GM21360 (cell line): ENCODE results near the gene SDF2L1.
"Not testable (repeated sequence)": the region's sequence is repeated elsewhere in the genome, so short reads cannot be mapped to it uniquely, and the experiment has no call there.

ENCODE experiments used
- ATAC-seq: cut with Tn5 transposase; IDR thresholded peaks from one replicate; pipeline ENCODE4 v1.9.1; 2021; ENCODE audit warnings: mild to moderate bottlenecking, moderate library complexity; ENCODE audit not compliant: unreplicated experiment

Gene SDF2L1

DNA sequence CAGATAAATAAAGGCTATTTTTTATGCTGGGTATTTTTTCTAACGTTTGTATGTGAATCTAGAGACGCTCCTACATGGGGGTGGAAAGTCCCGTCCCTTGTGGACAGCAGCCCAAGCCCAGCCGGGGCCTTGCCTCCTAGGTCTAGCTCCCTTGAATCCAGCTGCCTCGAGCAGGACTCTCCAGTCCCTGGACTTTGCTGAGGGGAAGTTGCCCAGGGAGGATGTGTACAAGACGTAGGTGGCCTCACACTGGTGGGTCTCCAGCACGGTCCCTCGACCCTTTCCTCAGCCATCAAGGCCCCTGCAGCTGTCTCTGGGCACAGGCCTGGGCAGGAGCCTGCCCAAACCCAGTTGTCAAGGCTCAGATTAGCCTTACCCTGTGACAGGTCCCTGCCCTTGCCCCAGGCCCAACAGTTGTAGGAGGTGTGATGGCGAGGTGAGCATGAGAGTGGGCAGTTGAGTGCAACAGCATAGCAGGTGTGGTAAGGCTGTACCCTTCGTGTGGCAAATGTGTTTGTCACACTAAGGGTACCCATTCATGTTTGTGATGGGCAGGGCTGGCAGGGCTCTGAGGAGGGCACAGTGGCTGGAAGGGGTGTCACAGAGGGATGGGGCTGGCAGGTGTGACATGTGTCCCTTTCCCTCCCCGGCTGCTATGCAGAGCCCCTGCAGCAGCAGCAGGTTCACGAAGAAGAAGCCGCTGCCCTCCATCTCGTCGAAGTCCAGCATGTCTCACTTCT, 6.2 kb upstream of the SDF2L1 start:
- ATAC-seq: no peak

DNA sequence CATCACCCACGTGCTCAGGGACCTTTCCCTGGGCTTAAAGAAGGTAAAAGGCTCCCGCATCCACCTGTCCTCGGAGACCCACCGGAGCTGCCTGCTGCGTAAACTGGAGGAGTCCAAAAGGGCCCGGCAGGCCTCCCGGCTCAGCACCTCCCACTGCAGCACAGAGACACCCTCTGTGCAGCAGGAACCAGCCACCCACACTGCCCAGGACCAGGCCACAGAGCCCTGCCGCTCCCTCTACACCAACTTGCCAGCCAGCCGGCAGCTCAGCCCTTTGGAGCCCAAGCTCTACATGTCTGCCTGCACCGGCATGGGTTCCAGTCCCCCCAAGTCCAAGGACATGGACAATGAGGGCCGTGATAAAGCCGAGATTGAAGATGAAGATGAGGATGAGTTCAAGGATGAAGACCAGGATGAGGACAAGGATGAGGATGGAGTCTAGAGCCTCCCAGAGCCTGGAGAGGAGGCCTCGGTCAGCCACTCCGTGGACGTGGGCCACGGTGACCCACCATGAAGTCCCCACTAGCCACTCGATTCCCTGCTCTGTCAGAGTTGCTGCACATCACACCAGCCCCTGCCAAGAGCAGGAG, 5.4 kb upstream of the SDF2L1 start:
- no peak for ATAC-seq

DNA sequence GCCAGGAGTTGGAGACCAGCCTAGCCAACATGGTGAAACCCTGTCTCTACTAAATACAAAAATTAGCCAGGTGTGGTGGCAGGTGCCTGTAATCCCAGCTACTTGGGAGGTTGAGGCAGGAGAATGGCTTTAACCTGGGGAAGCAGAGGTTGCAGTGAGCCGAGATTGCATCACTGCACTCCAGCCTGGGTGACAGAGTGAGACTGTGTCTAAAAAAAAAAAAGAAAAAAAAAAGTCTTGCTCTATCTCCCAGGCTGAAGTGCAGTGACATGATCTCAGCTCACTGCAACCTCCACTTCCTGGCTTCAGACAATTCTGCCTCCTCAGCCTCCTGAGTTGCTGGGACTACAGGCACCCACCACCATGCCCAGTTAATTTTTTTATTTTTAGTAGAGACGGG, 4.7 kb upstream of the SDF2L1 start:
- not testable (repeated sequence) for ATAC-seq

DNA sequence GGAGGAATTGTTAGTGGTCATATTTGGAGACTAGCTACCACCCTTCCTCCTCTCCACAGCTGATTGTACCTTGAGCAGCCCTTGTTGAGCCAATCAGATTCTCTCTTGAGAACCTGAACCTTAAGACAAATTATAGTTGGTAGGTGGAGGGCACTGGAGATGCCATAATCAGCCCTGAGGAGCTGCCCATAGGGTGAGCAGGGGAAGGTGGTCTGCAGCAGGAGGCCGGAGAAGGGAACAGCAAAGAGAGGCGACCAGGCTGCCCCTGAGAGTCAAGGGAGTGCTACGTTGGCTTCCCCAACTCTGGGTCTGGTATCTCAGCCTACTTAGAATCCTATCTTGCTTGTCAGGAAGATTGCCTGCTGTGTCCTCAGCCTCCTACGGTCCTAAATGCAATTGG, 2.7 kb upstream of the SDF2L1 start:
- no peak for ATAC-seq

DNA sequence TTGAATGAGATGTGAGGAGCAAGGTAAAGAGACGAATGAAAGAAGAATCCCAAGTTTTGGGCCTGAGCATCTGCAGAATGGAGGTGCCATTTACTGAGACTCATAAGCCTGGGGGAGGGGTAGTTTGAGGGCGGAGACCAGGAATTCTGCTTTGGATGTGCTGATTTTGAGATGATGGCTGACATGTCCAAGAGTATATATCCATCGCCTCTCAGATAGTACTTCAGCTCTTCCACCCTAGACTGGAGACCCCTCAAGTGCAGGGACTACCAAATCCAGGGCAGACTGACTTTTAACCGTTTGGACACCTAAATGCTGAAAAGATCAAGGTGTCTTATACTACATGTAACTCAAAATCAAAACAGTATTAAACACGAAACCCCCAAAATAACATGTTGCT, 1.3 kb upstream of the SDF2L1 start:
- no peak for ATAC-seq

DNA sequence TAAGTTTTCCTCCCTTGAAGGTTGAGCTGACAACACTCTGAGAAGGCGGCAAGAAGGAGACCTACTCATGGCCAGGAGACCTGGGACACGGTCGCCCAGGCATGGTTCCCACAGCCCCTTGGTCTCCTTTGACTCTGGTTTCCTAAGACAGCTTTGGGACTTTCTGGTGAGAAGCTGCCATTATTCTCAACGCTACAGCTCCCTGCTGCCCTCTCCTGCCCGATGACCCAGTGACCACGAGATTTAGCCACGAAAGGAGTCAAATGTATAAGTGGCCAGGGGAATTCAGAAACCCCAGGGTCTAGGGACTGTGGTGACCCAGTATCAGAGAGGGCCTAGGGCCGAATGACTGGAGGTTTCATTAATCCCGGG, 699 bp upstream of the SDF2L1 start:
- ATAC-seq: no peak

DNA sequence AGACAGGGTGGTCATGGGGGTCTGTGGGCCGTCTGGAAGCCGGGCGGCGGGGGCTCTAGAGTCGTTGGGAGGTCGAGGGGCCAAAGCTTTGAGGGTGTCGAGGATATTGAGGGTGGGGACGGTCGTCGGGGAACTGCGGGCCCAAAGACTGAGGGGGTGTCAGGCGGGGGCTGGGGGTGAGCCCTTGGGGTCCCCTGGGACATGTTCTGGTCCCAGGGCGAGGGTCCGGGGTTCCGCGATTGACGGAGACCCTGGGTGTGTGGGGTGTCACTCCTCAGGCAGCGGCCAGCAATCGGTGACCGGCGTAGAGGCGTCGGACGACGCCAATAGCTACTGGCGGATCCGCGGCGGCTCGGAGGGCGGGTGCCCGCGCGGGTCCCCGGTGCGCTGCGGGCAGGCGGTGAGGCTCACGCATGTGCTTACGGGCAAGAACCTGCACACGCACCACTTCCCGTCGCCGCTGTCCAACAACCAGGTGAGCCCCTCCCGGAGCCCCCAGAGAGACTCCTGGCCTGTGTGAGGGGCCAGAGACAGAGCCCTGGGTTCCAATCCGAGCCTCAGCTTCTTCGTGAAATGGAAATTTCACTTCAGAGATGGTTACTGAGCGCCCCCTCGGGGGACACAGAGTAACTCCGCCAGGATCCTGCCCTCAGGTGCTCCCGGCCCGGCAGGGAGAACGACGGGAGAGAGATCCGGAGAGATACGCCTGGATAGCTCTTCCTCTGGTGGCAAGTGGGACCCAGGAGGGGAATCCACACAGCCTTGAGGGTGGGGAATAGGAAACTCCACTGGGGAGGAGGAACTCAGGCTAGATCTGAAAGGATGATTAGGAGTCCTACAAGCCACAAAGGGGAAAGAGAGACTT, 714 bp downstream of the SDF2L1 start:
- ATAC-seq: no peak

DNA sequence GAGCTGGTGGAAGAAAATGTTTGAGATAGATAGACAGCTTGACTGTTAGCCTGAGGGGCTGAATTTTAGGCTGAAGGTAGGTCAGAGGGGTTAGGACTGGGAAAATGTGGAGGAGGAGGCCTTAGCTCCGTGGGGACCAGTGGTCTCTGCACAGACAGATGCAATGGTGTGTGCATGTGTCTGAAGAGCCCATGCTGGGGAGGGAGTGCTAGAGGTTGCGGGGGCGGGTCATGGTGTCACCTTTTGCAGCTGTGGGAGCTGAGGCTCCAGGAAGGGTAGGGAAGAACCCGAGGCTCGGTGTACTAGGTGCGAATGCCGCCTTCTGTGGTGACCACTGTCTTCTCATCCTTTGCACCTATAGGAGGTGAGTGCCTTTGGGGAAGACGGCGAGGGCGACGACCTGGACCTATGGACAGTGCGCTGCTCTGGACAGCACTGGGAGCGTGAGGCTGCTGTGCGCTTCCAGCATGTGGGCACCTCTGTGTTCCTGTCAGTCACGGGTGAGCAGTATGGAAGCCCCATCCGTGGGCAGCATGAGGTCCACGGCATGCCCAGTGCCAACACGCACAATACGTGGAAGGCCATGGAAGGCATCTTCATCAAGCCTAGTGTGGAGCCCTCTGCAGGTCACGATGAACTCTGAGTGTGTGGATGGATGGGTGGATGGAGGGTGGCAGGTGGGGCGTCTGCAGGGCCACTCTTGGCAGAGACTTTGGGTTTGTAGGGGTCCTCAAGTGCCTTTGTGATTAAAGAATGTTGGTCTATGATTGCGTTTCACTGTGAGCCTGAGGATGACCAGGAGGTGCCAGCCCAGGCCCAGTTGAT, 1.6 kb downstream of the SDF2L1 start:
- ATAC-seq: no peak

DNA sequence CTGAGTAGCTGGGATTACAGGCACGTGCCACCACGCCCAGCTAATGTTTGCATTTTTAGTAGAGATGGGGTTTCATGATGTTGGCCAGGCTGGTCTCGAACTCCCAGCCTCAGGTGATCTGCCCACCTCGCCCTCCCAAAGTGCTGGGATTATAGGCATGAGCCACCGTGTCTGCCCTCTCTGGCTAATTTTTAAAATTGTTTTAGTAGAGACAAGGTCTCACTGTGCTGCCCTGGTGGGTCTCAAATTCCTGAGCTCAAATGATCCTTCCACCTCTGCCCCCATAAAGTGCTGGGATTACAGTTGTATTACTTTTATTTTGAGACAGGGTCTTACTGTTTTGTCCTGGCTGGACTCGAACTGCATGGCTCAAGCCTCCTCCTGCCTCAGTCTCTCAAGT, 3.4 kb downstream of the SDF2L1 start:
- ATAC-seq: not testable (repeated sequence)

DNA sequence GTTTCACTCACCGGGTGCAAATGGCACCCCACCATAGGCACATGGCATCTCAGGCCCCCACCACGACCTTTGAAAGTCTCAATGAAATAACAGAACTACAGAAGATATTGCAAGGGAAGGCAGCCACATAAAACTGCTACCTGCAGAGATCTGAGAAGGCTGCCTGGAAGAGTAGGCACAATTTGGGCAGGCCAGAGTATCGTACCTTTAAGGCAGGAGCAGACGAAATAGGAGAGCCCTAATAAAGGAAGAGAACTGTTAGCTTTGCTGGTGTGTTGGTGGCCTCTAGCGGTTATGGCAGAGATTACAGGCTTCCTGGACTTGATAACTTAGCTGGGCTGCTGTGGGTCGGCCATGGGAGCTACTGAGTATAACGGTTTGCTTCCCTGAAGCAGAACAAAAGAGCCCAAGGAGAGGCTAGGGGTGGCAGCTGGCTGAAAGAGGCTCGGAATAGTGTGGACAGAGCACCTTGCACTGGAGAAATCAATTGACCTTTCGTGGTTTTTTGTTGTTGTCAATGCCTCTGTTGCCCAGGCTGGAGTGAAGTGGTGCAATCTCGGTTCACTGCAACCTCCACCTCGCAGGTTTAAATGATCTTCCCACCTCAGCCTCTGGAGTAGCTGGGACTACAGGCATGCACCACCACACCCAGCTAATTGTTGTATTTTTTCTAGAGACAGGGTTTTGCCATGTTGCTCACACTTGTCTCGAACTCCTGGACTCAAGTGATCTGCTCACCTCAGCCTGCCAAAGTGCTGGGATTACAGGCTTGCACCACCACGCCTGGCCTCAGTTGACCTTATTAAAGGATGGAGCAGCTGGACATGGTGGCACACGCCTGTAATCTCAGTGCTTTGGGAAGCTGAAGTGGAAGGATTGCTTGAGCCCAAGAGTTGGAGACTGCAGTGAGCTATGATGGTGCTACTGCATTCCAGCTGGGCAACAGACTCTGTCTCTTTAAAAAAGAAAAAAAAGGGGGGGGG, 4.8 kb downstream of the SDF2L1 start:
- no peak for ATAC-seq

DNA sequence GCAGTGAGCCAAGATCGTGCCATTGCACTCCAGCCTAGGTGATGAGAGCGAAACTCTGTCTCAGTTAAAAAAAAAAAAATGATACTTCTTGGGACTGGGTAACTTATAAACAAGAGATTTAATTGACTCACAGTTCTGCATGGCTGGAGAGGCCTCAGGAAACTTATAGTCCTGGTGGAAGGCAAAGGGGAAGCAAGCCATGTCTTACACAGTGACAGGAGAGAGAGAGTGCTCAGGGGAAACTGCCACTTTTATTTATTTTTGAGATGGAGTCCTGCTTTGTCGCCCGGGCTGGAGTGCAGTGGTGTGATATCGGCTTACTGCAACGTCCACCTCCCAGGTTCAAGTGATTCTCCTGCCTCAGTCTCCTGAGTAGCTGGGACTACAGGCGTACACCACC, 8.2 kb downstream of the SDF2L1 start:
- ATAC-seq: no peak

DNA sequence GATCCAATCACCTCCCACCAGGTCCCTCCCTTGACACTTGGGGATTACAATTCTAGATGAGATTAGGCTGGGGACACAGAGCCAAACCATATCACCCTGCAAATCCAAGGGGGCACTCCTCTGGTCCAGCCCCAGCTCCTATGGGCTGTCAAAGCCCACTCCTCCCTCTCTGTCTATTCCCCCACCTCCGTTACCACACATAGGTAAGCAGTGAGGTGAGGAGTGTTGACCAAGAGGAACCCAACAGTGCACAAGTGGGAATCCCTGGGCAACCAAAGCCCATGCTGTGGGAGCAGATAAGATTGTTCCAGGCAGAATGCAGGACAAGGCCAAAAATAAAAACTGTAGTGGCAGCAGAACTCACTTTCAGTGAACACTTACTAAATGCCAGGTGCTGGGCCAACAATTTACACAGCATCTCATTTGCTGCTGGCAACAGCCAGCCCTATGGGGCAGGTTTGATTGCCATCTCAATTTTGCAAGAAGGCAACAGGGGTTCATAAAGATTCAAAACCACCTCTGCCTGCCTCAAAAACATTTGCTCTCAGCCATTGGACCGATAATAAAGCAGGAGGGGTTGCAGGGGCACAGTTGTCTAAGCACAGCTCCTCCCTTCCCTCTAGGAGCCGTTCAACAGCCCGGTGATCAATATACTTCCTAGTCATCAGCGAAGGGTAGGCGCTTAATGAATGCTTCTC, 8.9 kb downstream of the SDF2L1 start:
- ATAC-seq: no peak

DNA sequence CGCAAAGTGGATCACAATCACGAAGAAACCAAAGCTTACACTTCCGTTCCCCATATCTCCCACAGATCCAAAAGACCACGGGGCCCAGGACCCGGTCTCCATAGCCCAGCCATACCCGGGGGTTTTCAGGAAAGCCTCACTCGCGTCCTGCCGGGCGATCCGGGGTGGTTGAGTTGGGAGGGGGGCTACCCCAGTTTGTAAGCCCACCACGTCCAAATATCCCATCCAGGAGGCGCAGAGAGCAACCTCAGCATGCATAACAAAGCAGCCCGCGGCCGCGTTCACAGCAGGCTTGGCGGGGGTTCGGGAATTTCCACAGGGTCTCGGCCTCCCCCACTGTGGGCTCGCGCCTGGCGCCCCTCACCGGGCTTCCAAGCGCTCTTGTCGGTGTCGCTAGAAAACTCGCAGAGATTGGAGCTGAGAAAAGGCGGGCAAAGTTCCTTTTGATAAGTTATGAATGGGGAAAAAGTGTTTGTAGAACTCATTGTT, 9.5 kb downstream of the SDF2L1 start:
- peak; percentile 20 for ATAC-seq

DNA sequence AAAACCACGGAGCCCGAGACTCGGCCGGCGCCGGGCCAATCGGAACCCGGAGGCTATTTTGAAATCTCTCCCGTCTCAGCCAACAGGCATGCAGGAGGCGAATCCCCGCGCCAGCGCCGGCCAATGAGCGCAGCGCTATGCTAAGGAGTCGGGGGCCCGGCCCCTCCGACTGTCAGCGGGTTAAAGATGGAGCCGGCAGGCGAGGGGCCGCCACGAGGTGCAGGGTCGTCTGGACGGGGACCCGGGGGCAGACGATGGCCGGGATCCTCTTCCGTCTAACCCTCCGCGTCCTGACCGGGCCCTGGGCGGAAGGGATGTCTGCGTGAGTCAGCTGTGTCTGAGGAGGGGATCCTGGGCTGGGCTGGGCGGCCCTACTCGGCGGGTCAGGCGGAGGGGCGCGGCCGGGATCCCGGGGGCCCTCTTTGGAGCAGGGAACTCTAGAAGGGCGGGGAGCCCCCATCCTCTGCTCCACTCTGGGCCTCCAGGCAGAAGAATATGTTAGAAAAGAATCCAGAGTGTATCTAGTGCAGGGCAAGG, 10.0 kb downstream of the SDF2L1 start:
- peak; percentile 81 for ATAC-seq

DNA sequence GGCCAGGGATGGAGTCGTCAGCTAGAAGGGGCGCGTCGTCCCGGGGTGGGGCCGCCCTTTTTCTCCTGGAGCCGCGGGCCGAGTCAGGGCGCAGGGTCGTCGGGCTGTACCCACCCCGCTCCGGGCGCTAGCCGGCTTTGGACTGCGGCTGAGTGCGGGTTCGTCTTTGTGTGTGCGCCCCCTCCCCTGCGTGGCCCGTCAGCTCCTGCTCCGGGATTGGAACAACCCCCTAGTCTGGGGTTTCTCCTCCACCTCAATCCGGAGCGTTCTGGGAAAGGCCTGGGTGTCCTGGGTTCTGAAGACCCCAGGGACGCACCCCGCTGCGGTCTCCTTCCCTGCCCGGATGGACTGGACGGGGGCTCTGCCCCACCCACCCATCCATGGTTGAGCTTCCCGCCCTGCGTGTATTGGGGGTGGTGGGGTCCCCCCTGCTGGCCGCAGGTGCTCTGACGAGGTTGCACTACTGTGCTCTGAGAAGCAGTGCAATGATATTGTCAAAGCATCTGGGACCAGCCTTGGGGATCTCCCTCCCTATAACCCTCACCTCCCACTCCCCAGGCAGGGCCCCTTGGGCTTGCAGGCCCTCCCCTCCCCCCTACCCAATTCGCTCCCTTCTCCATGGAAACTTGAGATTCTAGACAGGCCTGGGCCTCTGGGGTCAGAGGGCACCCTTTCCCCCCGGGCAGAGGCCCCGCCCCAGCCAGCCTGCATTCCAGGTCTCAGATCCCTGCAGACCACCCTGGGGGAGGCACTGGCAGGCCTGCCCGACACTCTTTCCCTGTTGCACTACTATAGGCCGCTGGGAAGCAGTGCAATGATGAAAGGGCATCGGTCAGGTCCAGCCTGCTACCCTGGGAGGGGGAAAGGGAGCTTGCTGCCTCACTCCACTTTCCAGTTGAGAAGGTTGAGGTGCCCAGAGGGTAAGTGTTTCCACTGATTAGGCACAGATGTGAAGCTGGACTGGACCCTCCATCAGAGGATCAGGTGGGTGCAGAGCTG, 10.7 kb downstream of the SDF2L1 start:
- no peak for ATAC-seq

DNA sequence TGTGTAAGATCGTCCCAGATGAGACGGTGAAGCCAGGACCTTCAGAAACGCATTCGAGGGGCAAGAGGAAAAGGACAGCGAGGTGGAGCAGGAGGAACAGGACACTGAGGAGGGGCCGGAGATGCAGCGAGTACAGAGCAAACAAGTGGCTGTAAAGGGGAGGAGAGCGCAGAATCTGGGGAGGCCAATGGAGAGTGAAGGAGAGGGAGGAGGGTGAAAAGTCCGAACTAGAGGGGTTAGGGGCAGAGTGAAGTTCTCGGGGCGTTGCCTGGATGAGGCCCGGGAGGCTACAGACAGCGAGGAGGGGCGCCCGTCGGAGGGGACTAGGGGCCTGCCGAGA, 14.9 kb downstream of the SDF2L1 start:
- no peak for ATAC-seq

DNA sequence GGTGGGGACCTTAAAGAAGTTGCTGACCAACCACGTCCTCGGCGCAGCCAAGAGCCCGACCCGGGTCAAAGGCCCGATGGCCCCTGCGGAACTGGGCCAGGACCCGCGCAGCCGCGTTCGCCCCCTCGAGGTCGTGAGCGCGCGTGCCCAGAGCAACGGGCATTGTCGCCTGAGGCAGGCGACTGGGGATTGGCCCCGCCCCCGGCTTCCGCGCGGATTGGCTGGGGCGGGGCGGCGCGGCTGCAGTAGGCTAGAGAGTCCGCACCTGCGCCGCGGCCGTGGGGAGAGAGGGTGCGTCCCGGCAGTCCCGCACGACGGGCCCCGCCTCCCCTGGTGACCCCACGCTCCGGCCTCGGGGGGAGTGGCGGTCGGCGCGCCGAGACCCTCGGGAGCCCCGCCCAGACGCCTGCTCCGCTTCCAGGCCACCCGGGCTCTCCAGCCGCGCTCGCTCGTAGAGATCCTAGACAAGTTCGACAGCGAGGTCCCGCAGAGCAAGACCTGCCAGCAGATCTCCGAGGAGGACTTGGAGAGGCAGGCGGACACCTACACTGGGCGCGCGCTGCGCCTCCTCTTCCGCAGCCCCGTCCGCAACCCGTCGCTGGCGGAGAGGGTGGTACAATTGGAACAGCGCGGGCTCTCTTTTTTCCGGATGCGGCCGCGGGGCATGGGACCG, 15.4 kb downstream of the SDF2L1 start:
- peak; percentile 61 for ATAC-seq
